ENCODE measurements around the gene ABCD1.

GRCh38 chrX:153793291-153793690 lies 68.6 kb downstream of the ABCD1 start:
- TF ChIP-seq CTCF (IDR thresholded peaks at IDR 0.05), result no peak
- no peak for TF ChIP-seq POLR2A (IDR thresholded peaks at IDR 0.05)
- TF ChIP-seq POLR2AphosphoS5 (IDR thresholded peaks at IDR 0.05; ENCODE audit: insufficient read depth in 1 of 2, low read depth in 1 of 2), result no peak
